Right atrium auricular region (tissue), 2 donors: ENCODE data around the gene CEP128. TPM values are rescaled to one million over a fixed set of nuclear protein-coding genes. Genes with fewer than 3 reads are reported as not detected.

Experiments
- DNase-seq: peaks from one replicate; pipeline ENCODE4 v3.0.0-alpha.2; 2019; ENCODE audit warnings: low spot score
- H3K27ac ChIP-seq, 2 donors: fragments of 200-600 bp; sonication (generic); 1 replicate in 1 of 2; 2 replicates in 1 of 2; pipeline ENCODE4 v1.5.1; 2016 to 2019
- H3K27me3 ChIP-seq, 2 donors: fragments of 200-600 bp; sonication (generic); one replicate each; pipeline versions ENCODE4 v1.5.1 to v1.6.0; 2017 to 2019
- H3K36me3 ChIP-seq: fragments of 200-600 bp; sonication (generic); one replicate; pipeline ENCODE4 v1.5.1; 2016
- H3K4me1 ChIP-seq, 2 donors: fragments of 200-600 bp; sonication (generic); one replicate each; pipeline versions ENCODE4 v1.5.1 to v1.6.0; 2017 to 2019
- H3K4me3 ChIP-seq, 2 donors: fragments of 200-600 bp; sonication (generic); 1 replicate in 1 of 2; 2 replicates in 1 of 2; pipeline ENCODE4 v1.5.1; 2017 to 2019; ENCODE audit warnings: mild to moderate bottlenecking in 1 of 2, moderate library complexity in 1 of 2
- H3K9me3 ChIP-seq, 2 donors: fragments of 200-600 bp; sonication (generic); one replicate each; pipeline ENCODE4 v1.5.1; 2019
- CTCF ChIP-seq, 2 donors: fragments of 200-600 bp; sonication (generic); IDR thresholded peaks; one replicate each; pipeline ENCODE4 v1.5.1; 2019; ENCODE audit warnings: antibody characterized with exemption in 2 of 2
- total RNA-seq, 2 donors: library from RNA; depleted of rRNA; stranded (reverse); fragments of >200 nt; gene quantifications; one replicate each; pipeline ENCODE4 v1.1.0, GENCODE V29; 2016

CEP128 gene
- total RNA-seq, 2 donors from 2014 or later, result 1.3 to 2.7 TPM

- Histone ChIP-seq H3K9me3 (peaks cover 8 to 35% of the 10 kb centered on the region in 2 donors), H3K4me1 (no peaks in the 10 kb centered on the region), H3K27ac (no peak overlapping the region), H3K27me3 (no peaks in the 10 kb centered on the region), H3K4me3 (no peak overlapping the region), H3K36me3 (no peaks in the 10 kb centered on the region)
- no peak for DNase-seq
- TF ChIP-seq CTCF (IDR thresholded peaks at IDR 0.05), result no peak
Measured at GRCh38 chr14:80867798-80868197, 73.7 kb downstream of the CEP128 start.

- TF ChIP-seq CTCF (IDR thresholded peaks at IDR 0.05), result no peak
- no peak overlapping the region for H3K27ac ChIP-seq
- no peaks in the 10 kb centered on the region for H3K36me3 ChIP-seq
- no peaks in the 10 kb centered on the region for H3K27me3 ChIP-seq
- no peak for DNase-seq
- peaks cover 8 to 35% of the 10 kb centered on the region in 2 donors for H3K9me3 ChIP-seq
- H3K4me3 ChIP-seq, result no peak overlapping the region
- H3K4me1 ChIP-seq, result no peaks in the 10 kb centered on the region
Measured at GRCh38 chr14:80867091-80867490, 74.4 kb downstream of the CEP128 start.

GRCh38 chr14:80865565-80865964 is 76.0 kb downstream of the CEP128 start:
- no peaks in the 10 kb centered on the region for H3K27me3 ChIP-seq
- TF ChIP-seq CTCF (IDR thresholded peaks at IDR 0.05), result no peak
- no peak for DNase-seq
- no peak overlapping the region for H3K27ac ChIP-seq
- H3K4me3 ChIP-seq, result no peak overlapping the region
- H3K36me3 ChIP-seq, result no peaks in the 10 kb centered on the region
- H3K4me1 ChIP-seq, result no peaks in the 10 kb centered on the region
- H3K9me3 ChIP-seq, result peaks cover 8 to 33% of the 10 kb centered on the region in 2 donors

GRCh38 chr14:80862983-80863382 is 78.6 kb downstream of the CEP128 start:
- Histone ChIP-seq H3K4me1 (no peaks in the 10 kb centered on the region), H3K27me3 (no peaks in the 10 kb centered on the region)
- no peak for TF ChIP-seq CTCF (IDR thresholded peaks at IDR 0.05)

GRCh38 chr14:80862541-80862940 is 79.0 kb downstream of the CEP128 start:
- no peak for DNase-seq
- TF ChIP-seq CTCF (IDR thresholded peaks at IDR 0.05), result no peak
- H3K27me3 ChIP-seq, result no peaks in the 10 kb centered on the region

More at GRCh38 chr14:80862983-80863382, 78.6 kb downstream of the CEP128 start:
- no peak for DNase-seq
- H3K27ac ChIP-seq, result no peak overlapping the region
- no peak overlapping the region for H3K4me3 ChIP-seq
- no peaks in the 10 kb centered on the region for H3K36me3 ChIP-seq
- H3K9me3 ChIP-seq, result peaks cover 7 to 16% of the 10 kb centered on the region in 2 donors

GRCh38 chr14:80850197-80850814 is 91.2 kb downstream of the CEP128 start:
- peak; percentile 42 to 76 for TF ChIP-seq CTCF (IDR thresholded peaks at IDR 0.05)
- Histone ChIP-seq H3K36me3 (no peaks in the 10 kb centered on the region), H3K9me3 (no peaks in the 10 kb centered on the region), H3K27ac (no peak overlapping the region), H3K4me1 (no peaks in the 10 kb centered on the region), H3K27me3 (no peaks in the 10 kb centered on the region), H3K4me3 (no peak overlapping the region)
- DNase-seq, result no peak

More at GRCh38 chr14:80862541-80862940, 79.0 kb downstream of the CEP128 start:
- H3K9me3 ChIP-seq, result peaks cover 3 to 12% of the 10 kb centered on the region in 2 donors
- no peak overlapping the region for H3K27ac ChIP-seq
- no peaks in the 10 kb centered on the region for H3K4me1 ChIP-seq
- H3K36me3 ChIP-seq, result no peaks in the 10 kb centered on the region
- H3K4me3 ChIP-seq, result no peak overlapping the region
